Measurements from ENCODE around the gene POFUT1.
"Not testable (repeated sequence)": the region's sequence is repeated elsewhere in the genome, so short reads cannot be mapped to it uniquely, and the experiment has no call there.

Gene POFUT1

DNA sequence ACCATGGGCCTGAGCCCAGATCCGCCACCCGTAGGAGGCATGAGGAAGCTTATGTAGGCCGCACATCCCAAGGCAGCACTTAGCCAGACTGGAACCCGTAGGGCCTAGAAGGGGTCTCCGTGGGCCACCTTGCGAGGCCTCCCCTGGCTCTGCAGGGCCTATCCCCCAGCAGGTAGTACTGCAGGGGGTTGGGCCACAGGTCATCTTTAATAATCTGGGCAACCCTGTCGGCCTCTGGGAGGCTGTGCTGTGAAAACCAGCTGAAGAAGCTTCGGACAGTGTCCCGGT is 18.6 kb upstream of the POFUT1 start:
- no peak for DNase-seq (ENCODE audit: low read depth, low spot score)

DNA sequence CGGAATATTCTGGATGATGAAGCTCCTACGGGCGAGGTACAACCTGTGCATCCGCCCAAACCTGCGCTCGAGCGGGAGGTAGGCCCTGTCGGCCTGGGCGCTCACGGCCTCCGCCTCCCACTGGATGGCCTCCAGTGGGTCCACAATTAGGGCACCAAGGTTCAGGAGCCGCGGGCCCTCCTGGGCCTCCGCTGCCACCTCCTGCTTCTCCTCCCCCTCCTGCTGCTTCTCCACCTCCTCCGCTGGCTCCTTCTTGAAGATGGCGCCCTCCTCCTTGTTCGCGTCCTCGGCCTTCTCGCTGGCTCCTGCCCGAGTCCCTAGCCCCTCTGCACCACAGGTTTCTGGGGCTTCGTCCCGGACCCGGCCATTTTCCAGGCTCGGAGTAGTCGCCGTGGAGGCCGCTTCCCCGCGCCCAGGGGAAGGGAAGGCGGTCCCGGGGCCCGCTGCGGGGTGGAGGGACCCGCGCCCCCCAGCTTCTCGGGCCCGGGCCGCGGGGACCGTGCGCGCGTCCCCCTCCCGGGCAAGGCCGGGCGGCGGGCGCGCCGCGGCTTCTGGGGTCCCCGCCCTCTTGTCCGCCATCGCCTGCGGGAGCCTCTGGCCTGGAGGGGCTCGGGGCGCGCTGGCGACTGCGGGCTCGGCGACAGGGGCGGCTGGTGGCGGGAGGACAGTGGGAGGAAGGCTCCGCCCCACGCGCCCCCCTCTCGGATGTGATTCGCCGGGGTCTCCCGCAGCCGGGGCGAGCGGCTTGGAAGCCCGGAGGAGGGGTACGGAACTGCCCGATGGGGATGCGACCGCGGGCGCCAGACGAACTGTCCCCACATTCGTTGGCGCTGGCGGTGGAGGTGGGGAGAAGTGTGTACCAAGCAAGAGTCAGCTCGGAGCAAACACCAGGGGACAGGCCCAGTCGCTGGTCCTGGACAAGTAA is 17.7 kb upstream of the POFUT1 start:
- no peak for DNase-seq (ENCODE audit: low read depth, low spot score)

DNA sequence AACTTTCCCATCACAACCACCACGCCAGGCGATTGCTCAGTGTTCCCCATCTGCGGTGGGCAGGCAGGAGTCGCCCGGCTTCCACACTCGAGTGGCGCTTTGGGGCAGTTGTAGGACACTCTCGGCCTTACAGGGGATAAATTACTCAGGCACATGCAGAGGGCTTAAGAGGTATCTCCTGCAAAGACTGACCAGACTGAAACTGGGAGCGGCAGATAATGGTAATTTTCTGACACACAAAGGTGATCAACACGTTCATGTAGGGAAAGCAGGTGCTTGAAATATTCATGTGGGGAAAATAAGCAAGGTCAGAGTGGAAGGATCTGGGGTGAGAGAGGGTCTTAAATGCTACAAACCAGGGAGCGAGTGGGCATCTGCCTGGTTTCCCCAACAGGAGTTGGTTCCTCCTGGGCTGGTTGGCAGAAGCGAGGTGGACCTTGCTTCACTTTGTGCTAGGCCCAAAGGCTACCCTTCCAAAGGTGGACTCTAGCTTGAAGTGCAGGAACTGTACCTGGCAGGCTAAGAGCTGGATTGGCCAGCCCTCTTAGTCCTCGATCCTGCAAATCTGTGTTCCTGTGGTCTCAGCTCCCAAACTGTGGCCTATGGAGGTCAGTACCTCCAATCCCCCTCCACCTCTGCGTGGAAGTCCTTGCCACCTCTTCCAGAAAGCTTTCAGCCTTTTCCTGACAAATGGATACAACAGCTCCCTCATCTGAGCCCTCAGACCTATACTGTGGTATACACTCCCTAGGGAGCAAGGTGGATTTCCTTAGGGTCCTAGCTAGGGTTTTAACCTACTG is 16.9 kb upstream of the POFUT1 start:
- no peak for DNase-seq (ENCODE audit: low read depth, low spot score)

DNA sequence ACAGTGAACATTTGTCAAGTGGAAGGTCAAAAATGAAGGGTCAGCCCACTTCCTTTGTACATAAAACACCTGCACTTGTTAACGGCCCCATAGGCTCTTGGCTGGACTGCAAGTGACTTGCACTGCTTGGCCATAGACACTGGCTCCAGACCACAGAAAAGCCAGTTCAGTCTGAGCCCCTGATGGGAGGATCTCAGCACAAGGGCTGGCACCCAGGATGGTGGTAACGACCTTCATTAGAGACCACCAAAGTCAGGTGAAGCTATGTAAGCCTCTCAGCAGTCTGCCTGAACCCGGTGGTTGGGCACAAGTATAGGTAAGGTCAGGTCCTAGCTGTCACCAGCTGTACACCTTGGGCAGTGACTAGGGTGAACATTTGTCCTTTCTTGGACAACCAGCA is 16.3 kb upstream of the POFUT1 start:
- no peak for DNase-seq (ENCODE audit: low read depth, low spot score)

DNA sequence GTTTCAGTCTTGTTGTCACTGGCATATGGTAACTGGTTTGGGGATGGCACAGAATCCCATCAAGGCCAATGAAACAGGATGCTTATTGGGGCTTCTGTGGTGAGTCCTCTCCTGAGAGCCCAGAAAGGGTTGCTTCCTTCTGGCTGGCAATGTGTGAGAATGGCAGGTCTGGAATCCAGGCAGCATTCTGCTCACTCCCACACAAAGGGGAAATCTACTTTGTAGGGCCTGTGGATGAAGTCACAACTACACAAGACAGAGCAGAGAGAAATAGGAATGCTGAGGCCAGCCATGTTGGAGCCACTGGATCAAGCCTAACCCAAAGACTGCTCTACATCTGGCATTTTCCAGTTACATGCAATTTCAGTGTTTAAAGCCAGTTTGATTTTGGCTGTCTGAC is 15.8 kb upstream of the POFUT1 start:
- DNase-seq (ENCODE audit: low read depth, low spot score) = no peak

DNA sequence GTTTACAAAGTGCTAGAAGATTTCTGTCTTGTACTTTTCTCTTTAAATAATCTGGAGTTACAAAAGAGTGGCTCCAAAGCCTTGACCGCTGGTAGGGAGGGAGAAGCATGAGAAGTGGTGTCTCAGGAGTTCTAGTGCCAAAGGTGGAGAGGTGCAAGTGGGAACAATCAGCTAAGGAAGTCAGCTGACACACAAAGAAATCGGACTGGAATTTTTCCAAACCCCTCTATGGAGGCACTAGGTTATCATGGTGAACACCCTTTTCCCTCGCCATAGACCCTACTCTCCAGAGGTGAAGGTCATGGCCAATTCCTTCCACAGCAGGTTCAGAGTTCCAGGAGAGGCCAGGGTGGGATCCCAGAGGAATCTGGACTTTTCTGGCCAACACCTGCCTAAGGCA is 15.0 kb upstream of the POFUT1 start:
- no peak for DNase-seq (ENCODE audit: low read depth, low spot score)

DNA sequence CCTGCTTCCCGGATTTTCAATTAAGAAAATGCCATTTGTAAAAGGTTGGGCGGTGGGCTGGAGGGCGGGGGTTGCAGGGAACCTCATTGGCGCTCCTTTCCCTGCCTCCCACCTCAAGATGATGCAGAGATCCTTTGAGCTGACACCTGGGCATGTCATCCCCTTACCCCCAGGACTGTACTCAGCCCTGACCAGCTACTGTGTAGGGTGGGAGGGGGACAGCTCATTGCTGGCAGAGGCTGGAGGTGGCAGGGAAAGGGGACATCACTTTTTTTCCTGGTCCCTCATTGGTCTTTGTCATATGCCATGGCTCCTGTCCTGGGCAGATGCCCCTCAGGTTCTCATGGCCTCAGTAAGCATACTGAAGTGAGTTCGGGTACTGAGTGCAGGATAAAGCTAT is 14.3 kb upstream of the POFUT1 start:
- not testable (repeated sequence) for DNase-seq (ENCODE audit: low read depth, low spot score)

DNA sequence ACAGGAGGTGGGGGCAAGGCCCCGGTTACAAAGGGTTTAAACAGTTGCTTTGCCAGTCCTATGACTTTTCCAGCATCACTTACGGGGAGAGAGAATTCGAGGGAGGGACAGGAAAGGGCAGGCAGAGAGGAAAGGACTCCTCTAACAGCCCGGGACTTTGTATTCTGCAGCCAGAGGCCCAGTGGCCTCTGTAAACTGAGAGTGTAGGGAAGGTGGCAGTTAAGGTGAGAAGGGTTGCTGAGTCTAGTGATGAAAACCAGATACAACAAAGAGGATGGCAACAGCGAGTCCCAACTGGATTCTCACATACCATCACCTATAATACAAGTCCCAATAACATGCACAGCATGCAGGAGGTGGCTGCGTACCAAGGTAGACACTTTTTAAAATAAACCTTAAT is 13.7 kb upstream of the POFUT1 start:
- DNase-seq (ENCODE audit: low read depth, low spot score) = no peak

DNA sequence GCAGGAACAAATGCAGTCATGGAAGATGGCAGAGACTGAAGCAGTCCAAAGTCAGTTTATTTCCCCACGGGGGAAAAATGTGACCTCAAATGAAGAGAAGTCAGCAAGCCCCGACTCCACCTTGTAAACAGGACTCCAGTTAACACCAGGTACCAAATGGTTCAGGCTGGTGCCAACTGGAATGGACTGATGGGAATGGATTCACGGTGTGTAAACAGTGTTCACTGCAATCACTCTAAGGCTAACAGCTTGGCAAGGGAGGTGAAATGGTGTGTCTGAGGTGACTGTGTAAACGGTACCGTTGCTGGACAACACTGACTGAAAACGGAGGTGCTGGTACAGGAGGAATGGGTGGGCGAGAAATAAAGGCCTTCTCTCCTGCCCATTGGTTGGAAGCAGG is 12.1 kb upstream of the POFUT1 start:
- DNase-seq (ENCODE audit: low read depth, low spot score) = no peak

DNA sequence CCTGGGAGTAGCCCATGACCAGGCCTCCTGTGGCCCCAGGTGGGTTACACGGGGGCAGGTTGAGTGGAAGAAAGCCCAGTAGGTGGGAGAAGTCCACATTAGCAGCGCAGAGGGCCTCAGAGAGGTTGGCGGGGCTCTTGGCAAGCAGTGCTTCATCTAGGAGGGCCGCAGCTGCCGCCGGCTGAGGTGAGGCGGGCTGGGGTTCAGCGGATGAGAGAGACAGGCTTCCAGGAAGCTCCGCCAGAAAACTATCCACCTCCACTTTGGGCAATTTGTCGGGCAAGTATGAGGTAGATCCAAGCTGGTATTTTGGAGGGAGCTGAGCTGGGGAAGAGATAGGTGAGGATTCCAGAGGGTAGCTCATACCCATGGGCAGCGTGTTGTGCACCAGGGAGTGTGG is 11.1 kb upstream of the POFUT1 start:
- not testable (repeated sequence) for DNase-seq (ENCODE audit: low read depth, low spot score)

DNA sequence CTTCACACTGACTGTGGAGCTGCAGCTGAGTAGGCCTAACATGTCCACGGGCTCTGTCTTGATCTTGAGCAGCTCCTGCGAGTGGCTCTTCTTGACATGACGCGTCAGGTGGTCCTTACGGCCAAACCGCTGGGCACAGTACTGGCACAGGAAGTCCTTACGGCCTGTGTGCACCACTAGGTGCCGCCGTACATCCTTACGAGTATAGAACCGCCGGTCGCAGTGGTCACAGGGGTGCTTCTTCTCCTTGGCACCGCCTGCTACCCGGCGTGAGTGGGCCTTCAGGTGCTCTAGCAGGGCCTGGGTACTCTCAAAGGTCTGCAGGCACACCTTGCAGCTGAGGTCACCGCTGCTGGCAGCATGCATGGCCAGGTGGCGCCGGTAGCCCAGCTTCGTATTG is 10.5 kb upstream of the POFUT1 start:
- not testable (repeated sequence) for DNase-seq (ENCODE audit: low read depth, low spot score)

DNA sequence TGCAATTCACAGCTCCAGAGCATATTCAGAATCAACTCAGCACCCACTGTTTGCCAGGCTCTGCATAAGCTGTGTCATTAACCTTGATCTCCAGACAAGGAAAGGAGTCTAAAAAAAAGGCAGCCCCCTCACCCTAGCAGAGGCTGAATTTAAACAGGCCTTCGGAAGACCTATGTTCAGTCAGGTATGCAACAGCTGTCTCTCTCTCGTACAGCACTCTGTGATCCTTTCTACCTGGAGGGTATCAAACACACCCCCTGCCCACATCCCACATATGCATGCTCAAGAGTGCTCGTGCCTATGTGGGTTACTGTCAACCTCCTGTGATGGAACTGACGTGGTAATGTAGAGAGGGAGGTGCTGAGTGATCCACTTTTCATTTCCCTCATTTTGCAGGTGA is 8.7 kb upstream of the POFUT1 start:
- no peak for DNase-seq (ENCODE audit: low read depth, low spot score)

DNA sequence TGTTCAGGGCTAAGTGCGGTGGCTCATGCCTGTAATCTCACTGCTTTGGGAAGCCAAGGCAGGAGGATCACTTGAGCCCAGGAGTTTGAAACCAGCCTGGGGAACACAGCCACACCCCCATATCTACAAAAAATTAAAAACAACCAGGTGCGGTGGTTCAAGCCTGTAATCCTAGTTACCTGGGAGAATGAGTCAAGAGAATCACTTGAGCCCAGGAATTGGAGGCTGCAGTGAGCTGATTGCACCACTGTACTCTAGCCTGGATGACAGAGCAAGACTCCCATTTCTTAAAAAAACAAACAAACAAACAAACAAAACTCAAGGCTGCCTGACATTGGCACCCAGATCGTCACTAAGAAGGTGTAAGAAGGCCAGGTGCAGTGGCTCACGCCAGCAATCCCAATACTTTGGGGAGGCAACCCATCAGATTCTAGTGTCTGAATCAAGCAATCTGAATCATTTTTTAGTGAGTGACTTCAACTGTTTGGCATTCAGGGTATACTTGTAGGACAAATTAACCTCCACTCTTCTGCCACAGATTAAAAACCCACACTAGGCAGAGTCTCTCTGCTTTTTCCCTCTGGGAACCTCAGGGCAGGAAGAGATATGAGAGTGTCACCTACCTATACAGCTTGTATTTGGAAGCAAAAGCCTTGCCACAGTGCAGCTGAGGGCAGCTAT is 6.2 kb upstream of the POFUT1 start:
- no peak for DNase-seq (ENCODE audit: low read depth, low spot score)

DNA sequence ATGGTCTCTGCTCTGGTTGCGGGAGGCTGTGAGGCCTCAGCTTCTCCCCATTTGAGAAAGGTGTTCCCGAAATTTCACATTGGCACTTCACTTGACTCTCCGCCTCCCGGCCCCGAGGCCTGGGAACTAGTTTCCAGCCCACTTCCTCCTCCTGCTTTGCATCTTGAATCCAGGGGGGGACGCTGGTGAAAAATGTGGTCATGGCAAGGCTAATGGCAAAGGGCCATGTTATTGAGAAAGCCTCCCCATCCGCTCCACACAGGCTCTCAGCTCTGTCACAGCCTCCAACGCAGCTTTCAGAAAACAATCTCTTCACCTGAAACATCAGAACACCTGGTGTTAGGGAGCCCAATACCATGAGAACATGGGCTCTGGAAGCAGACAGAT is 5.7 kb upstream of the POFUT1 start:
- DNase-seq (ENCODE audit: low read depth, low spot score) = no peak

DNA sequence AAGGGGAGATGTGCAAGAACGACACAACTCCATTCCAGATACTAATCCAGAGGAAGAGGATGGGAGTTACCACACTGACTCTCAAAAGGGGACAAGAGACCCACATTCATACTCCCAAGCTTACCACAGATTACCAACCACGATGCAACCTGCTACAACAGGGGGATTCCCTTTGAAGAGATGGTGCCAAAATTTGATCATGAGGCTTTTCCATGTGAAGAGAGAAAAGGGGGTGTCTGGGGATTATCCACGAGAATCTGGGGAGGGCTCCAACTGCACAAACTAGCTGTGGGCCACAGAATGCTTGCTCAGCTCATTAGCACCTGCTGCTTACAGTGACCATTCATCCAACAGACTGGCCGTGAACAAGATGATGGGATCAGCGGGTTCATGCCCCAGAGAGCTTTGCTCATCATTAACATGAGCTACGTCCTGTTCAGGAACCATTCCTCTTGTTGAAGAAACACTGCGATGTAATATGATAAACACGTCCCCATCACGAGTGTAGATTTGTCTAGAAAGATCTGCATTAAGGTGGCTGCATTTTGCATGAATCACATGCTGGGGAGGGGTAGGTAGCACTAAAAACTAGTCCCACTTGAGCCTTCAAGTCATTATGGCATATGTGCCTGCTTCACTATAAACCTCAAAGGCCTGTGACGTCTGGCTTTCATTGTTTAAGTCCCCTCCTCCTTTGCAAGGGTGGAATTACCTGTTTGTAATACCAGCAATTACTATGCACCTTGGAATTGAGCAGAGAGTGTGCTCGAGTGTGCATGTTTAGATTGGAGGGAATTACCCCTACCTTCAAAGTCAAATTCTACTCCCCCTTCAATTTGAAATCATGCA is 4.1 kb upstream of the POFUT1 start:
- no peak for DNase-seq (ENCODE audit: low read depth, low spot score)

DNA sequence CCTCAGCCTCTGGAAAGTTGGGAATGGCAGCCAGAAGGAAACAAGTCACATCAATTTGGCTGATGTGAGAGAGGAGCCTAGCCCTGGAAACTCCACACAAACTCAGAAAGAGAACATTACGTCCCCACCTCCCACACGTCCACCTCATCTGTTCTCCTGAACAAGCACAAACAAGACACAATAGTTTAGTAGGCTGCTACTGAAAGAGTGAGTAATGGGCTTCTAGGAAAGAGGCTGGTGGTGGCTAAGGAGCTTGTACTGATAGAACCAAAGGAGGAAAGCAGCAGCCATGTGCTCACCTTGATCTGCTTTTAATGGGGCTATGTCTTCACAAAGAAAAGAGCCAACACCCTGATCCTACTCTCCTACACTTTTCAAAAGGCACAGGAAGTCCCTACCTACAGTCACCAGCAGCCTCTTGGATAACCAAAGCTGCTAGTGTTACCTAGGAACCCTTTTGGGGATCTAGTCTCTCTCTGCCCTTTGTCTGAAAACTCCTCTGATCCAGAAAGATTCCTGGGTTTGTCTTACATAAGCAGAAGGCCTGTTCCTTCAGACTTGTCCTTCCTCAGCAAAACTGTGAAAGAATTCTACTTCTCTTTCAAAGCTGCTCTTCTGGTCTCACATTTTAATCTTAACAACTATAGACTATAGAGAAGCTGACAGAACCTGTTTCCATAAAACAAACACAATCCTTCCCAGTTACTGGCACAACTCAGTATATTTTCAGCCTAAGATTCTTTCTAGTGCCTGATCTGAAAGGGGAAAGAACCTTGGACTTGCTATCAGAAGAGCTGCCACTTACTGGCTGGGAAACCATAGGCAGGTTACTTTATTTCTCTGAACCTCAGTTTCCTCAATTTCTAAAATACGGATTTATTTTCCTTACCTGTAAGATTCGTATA is 3.2 kb upstream of the POFUT1 start:
- DNase-seq (ENCODE audit: low read depth, low spot score) = no peak

DNA sequence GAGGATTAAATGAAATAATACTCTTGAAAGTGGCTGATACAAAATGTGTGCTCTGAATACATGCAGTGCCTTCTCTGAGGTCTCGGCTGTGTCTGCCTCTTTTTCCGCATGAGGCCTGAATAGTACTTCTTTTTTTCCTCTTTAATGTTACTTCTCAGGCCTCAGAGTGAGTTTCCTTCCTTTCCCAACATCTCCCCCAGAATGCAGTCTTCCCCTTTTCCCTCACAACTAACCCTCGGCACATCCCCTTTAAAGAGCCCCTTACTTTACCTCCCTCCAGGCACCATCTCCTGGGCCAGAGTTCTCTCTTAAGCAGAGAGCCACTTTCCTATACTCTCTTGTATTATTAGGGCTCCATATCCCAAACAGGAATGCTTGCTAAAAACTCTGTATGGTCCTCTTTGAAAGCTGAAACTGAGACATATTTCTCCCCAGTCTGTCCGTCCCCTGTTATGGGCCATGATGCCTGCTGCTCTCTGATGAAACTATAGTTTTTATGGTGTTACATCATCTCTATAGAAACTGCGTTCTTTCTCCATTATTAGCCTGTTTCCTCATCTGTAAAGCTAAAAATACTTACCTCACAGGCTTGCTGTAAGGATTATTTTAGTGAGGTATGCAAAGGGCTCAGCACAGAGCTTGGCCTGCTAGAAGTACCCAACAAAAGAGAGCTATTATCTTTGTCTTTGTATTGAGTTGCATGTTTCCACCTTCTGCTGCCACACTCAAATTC is 2.4 kb upstream of the POFUT1 start:
- no peak for DNase-seq (ENCODE audit: low read depth, low spot score)

DNA sequence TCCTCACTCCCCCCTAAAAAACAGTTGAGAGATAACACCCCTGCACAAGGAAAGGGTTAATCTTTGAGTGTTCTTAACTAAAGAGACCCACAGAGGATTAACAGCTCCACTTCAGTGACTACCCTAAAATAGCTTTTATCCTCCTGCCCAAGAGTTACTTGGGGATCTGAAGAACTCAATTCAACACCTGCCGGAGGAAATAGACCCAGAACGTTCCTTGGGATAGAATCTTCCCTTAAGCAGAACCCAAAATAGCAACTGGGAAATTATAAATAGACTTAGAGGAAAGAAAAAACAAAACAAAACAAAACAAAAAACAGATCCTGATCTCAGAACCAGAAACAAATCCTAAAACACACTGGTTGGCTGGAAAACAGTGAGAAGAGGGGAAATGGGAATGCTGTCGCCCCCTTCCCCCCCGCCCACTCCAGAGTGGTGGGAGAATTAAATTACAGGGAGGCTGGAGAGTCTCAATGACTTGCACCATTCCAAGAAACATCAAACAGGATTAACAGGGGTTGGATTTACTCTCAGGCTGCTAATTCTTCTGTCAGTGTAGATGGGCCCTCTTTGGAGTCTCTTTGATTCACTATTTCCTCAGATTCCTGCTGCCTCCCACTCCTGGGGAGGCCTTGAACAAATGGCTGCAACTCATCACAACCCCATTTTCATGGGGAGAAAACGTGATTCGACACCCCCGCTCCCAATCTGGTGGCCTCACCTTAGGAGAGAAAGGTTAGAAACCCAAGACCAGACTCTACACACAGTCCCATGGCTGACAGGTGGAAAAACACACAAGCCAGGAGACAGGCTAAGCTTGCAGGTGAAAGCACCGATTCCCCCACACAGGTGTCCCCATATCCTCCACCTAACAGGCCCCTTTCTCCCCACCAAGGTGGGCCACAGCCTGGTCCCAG is 1.6 kb upstream of the POFUT1 start:
- no peak for DNase-seq (ENCODE audit: low read depth, low spot score)

All from iPS DF 19.7 (cell line).